Esophagus squamous epithelium (tissue), 5 donors: ENCODE measurements around the gene STK10. TPM values are rescaled to one million over a fixed set of nuclear protein-coding genes. Genes with fewer than 3 reads are reported as not detected.

ENCODE experiments used
- DNase-seq: peaks from one replicate; lab custom pipeline; 2025; lab: John Stamatoyannopoulos, UW
- H3K27ac ChIP-seq, 4 donors: fragments of 200-600 bp; sonication (generic); one replicate each; pipeline ENCODE4 v1.5.1; 2016 to 2019; ENCODE audit warnings: mild to moderate bottlenecking in 1 of 4
- H3K27me3 ChIP-seq, 4 donors: fragments of 200-600 bp; sonication (generic); 1 replicate in 3 of 4; 2 replicates in 1 of 4; pipeline versions ENCODE4 v1.5.1 to v1.6.0; 2017 to 2021; ENCODE audit warnings: antibody characterized with exemption in 1 of 4
- H3K36me3 ChIP-seq, 3 donors: fragments of 200-600 bp; sonication (generic); one replicate each; pipeline ENCODE4 v1.5.1; 2016 to 2019
- H3K4me1 ChIP-seq, 3 donors: fragments of 200-600 bp; sonication (generic); one replicate each; pipeline ENCODE4 v1.5.1; 2017 to 2019
- H3K4me3 ChIP-seq, 4 donors: fragments of 200-600 bp; sonication (generic); 1 replicate in 3 of 4; 2 replicates in 1 of 4; pipeline ENCODE4 v1.5.1; 2016 to 2019; ENCODE audit warnings: mild to moderate bottlenecking in 2 of 4, moderate library complexity in 1 of 4
- H3K9me3 ChIP-seq, 3 donors: fragments of 200-600 bp; sonication (generic); one replicate each; pipeline ENCODE4 v1.5.1; 2016 to 2019
- CTCF ChIP-seq, 6 experiments: fragments of 450-650 bp in 4 of 6; fragments of 200-600 bp in 2 of 6; sonication (generic) in 2 of 6; IDR thresholded peaks; one replicate each; pipeline ENCODE4 v1.5.1; 2016 to 2019; ENCODE audit warnings: antibody characterized with exemption in 6 of 6, mild to moderate bottlenecking in 4 of 6, moderate library complexity in 4 of 6
- POLR2A ChIP-seq, 4 donors: fragments of 450-650 bp; IDR thresholded peaks; one replicate each; pipeline ENCODE4 v1.6.1; 2017; ENCODE audit warnings: antibody characterized with exemption in 4 of 4, mild to moderate bottlenecking in 4 of 4, moderate library complexity in 3 of 4
- WGBS, 2 donors: methylation state at CpG; one replicate each; pipeline ENCODE4 v1.1.5; 2018; 5-methylcytosine and 5-hydroxymethylcytosine counted together
- intact Hi-C: fragments of 100-400 bp; cut with DNase I; formaldehyde crosslinking; loops from one replicate; pipeline ENCODE4 v1.15.0; 2022
- total RNA-seq, 4 donors: library from RNA; depleted of rRNA; stranded (reverse); fragments of >200 nt; gene quantifications; one replicate each; pipeline ENCODE4 v1.1.0, GENCODE V29; 2016
- donor health status: DM: yes; HTN: yes; CAD: no.

STK10 gene
- total RNA-seq, 4 donors from 2014 or later, result 5.4 to 15.6 (median 8.9) TPM

DNA sequence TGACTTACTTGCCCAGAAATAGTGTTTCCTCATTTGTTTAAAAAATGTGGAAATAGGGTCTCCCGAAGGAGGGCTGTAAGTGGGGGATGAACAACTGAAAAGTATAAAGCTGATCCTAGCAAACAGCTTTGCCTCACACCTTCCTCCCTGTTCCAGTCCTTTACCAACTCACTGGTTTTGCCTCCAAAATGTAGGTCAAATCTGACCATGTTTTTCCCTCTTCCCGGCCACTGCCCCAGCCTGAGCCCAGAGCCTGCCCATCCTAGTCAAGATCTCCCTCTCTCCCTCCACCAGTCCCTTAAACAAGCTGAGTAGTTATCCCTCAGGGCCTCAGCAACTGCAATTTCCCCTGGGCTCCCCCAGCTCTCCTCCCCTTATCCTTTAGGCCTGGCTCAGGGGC is 99.2 kb downstream of the STK10 start:
- TF ChIP-seq POLR2A (IDR thresholded peaks at IDR 0.05) (no peak), CTCF (IDR thresholded peaks at IDR 0.05) (no peak)
- H3K27ac ChIP-seq, result no peak overlapping the region
- DNase-seq, result no peak
- no peaks in the 10 kb centered on the region for H3K27me3 ChIP-seq
- H3K4me3 ChIP-seq, result no peak overlapping the region
- WGBS, 2 donors, result 91 to 93% methylated on average over 2 of the region's 2 CpGs
- H3K36me3 ChIP-seq, result peaks cover 0 to 29% (median 4%) of the 10 kb centered on the region in 3 donors
- no peaks in the 10 kb centered on the region for H3K4me1 ChIP-seq
- intact Hi-C loops, result no loop called here
- no peaks in the 10 kb centered on the region for H3K9me3 ChIP-seq

DNA sequence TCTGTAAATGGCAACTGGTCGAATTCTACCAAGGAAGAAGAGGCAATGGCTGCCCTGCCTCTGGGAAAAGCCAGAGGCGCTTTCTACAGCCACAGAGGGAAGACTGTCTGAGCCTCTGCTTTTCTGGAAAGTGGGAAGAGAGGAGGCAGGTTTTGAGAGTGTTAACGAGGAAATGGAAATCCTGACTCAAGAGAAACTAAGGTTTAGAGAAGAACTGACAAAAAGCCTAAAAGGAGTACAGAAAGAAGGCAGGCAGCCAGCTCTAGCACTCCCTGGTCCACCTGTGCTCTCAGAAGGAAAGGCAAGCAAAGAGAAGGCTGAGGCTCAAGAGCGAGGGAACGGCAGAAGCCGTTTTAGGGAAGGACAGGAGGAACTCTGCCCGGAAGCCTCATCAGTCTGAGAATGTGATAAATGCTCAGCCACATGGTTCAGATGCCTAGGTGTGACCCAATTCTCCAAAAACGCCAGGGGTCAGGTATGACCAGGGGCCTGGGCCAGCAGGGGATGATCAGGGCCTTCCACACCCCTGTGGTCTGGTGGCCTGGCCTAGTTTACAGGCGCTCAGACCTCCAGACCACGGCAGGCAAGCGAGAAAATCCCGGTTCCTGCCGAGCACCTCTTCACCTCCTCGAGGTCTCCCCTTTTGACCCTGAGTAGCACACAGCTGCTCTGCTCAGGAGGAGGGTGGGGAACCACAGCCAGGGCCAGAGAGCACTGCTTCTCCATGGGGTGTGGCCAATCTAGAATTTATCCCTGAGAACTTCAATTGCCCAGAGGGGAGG is 101.6 kb downstream of the STK10 start:
- intact Hi-C loops, result no loop called here
- 84 to 90% methylated on average over 9 to 10 of the region's 14 CpGs for WGBS, 2 donors
- no peak for DNase-seq
- Histone ChIP-seq H3K36me3 (peaks cover 0 to 23% (median 0%) of the 10 kb centered on the region in 3 donors), H3K9me3 (no peaks in the 10 kb centered on the region), H3K4me1 (no peaks in the 10 kb centered on the region), H3K27me3 (no peaks in the 10 kb centered on the region), H3K27ac (no peak overlapping the region), H3K4me3 (no peak overlapping the region)
- TF ChIP-seq POLR2A (IDR thresholded peaks at IDR 0.05) (no peak), CTCF (IDR thresholded peaks at IDR 0.05) (no peak)

GRCh38 chr5:172085738-172086137 is 102.3 kb downstream of the STK10 start:
- Histone ChIP-seq H3K36me3 (peaks cover 0 to 27% (median 0%) of the 10 kb centered on the region in 3 donors), H3K27me3 (no peaks in the 10 kb centered on the region), H3K4me3 (no peak overlapping the region), H3K27ac (no peak overlapping the region), H3K9me3 (no peaks in the 10 kb centered on the region), H3K4me1 (no peaks in the 10 kb centered on the region)
- WGBS, 2 donors, result 97 to 100% methylated on average over 5 to 8 of the region's 10 CpGs
- no peak for TF ChIP-seq CTCF (IDR thresholded peaks at IDR 0.05)
- TF ChIP-seq POLR2A (IDR thresholded peaks at IDR 0.05), result no peak
- intact Hi-C loops, result no loop called here
- no peak for DNase-seq

GRCh38 chr5:172082180-172082579 is 105.8 kb downstream of the STK10 start:
- peaks cover 0 to 7% (median 0%) of the 10 kb centered on the region in 3 donors for H3K4me1 ChIP-seq
- H3K27me3 ChIP-seq, result no peaks in the 10 kb centered on the region
- TF ChIP-seq POLR2A (IDR thresholded peaks at IDR 0.05), result no peak
- no peak for TF ChIP-seq CTCF (IDR thresholded peaks at IDR 0.05)
- intact Hi-C loops, result no loop called here
- DNase-seq, result no peak
- H3K4me3 ChIP-seq, result no peak overlapping the region
- 83 to 99% methylated on average over 14 of the region's 14 CpGs for WGBS, 2 donors
- H3K27ac ChIP-seq, result no peak overlapping the region
- H3K36me3 ChIP-seq, result peaks cover 0 to 31% (median 0%) of the 10 kb centered on the region in 3 donors
- no peaks in the 10 kb centered on the region for H3K9me3 ChIP-seq

DNA sequence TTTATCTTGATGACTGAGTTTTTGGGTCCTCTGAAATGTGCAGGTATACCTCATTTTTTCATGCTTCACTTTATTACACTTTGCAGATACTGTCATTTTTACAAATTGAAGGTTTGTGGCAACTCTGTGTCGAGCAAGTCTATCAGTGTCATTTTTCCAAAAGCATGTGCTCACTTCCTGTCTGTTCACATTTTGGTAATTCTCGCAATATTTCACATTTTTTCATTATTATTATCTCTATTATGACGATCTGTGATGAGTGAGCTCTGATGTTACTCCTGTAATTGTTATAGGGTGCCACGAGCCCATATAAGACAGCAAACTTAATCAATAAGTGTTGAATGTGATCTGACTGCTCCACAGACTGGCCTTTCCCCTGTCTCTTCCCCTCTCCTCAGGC is 108.1 kb downstream of the STK10 start:
- peaks cover 0 to 11% (median 0%) of the 10 kb centered on the region in 3 donors for H3K4me1 ChIP-seq
- no peak for TF ChIP-seq CTCF (IDR thresholded peaks at IDR 0.05)
- no peak for TF ChIP-seq POLR2A (IDR thresholded peaks at IDR 0.05)
- no peak overlapping the region for H3K4me3 ChIP-seq
- peaks cover 0 to 31% (median 0%) of the 10 kb centered on the region in 3 donors for H3K36me3 ChIP-seq
- H3K9me3 ChIP-seq, result no peaks in the 10 kb centered on the region
- no peak overlapping the region for H3K27ac ChIP-seq
- intact Hi-C loops, result no loop called here
- 87 to 89% methylated on average over 4 of the region's 4 CpGs for WGBS, 2 donors
- DNase-seq, result no peak
- no peaks in the 10 kb centered on the region for H3K27me3 ChIP-seq
